ENCODE measurements around the gene BLTP1. TPM values are rescaled to one million over a fixed set of nuclear protein-coding genes. Genes with fewer than 3 reads are reported as not detected.

Gene BLTP1
- polyA plus RNA-seq, 3 donors = 2.7 to 35.1 (median 3.3) TPM

GRCh38 chr4:122117743-122118142 lies 34.4 kb upstream of the BLTP1 start:
- Histone ChIP-seq H3K4me2 (replicated peaks; ENCODE audit: extremely low read depth, low read length, poor library complexity, severe bottlenecking) (no peak overlapping the region), H3K27ac (ENCODE audit: low read depth in 1 of 2, low read length in 2 of 2) (no peak overlapping the region), H3K4me3 (replicated peaks in 1 of 3; ENCODE audit: low read depth in 2 of 3, low read length in 3 of 3) (no peak overlapping the region), H3K27me3 (ENCODE audit: control insufficient read depth in 2 of 2, insufficient read depth in 2 of 2, low read length in 2 of 2) (no peaks in the 10 kb centered on the region), H2AFZ (ENCODE audit: insufficient read depth, low read depth, low read length, poor library complexity, severe bottlenecking) (no peak overlapping the region), H3K9me3 (replicated peaks in 1 of 2; ENCODE audit: control insufficient read depth in 1 of 2, insufficient read depth in 1 of 2, low read length in 2 of 2) (peaks cover 0 to 1% of the 10 kb centered on the region in 2 donors), H3K36me3 (replicated peaks in 1 of 2; ENCODE audit: control insufficient read depth in 1 of 2, insufficient read depth in 2 of 2, low read length in 2 of 2) (no peaks in the 10 kb centered on the region), H3K9ac (ENCODE audit: insufficient read depth, low read length, poor library complexity, severe bottlenecking) (no peak overlapping the region), H3K79me2 (ENCODE audit: insufficient read depth, low read length) (no peaks in the 10 kb centered on the region), H4K20me1 (ENCODE audit: insufficient read depth, low read length) (no peaks in the 10 kb centered on the region), H3K4me1 (ENCODE audit: control insufficient read depth in 1 of 2, insufficient read depth in 2 of 2, low read length in 2 of 2) (no peaks in the 10 kb centered on the region)
- peaks cover 4% of the 10 kb centered on the region for H3K4me1 Mint-ChIP-seq
- intact Hi-C loops (cut with micrococcal nuclease) = no loop called here
- WGBS (ENCODE audit: insufficient coverage) = 100% methylated on average over 1 of the region's 1 CpG
- no peak overlapping the region for H3K27ac Mint-ChIP-seq
- H3K36me3 Mint-ChIP-seq = no peaks in the 10 kb centered on the region
- H3K9me3 Mint-ChIP-seq = peaks cover 0 to 14% (median 5%) of the 10 kb centered on the region in 7 donors
- no peak overlapping the region for H3K4me3 Mint-ChIP-seq
- TF ChIP-seq CTCF (IDR thresholded peaks at IDR 0.05) = no peak
- H3K27me3 Mint-ChIP-seq (ENCODE audit: low read depth in 3 of 3) = peaks cover 0 to 1% (median 0%) of the 10 kb centered on the region in 3 donors
- DNase-seq = no peak

GRCh38 chr4:122118243-122118642 lies 33.9 kb upstream of the BLTP1 start:
- Mint-ChIP-seq H3K9me3 (peaks cover 0 to 14% (median 8%) of the 10 kb centered on the region in 7 donors), H3K27ac (no peak overlapping the region), H3K36me3 (no peaks in the 10 kb centered on the region), H3K27me3 (ENCODE audit: low read depth in 3 of 3) (peaks cover 0 to 1% (median 0%) of the 10 kb centered on the region in 3 donors), H3K4me3 (no peak overlapping the region), H3K4me1 (peaks cover 4% of the 10 kb centered on the region)
- Histone ChIP-seq H2AFZ (ENCODE audit: insufficient read depth, low read depth, low read length, poor library complexity, severe bottlenecking) (no peak overlapping the region), H3K4me2 (replicated peaks; ENCODE audit: extremely low read depth, low read length, poor library complexity, severe bottlenecking) (no peak overlapping the region), H3K36me3 (replicated peaks in 1 of 2; ENCODE audit: control insufficient read depth in 1 of 2, insufficient read depth in 2 of 2, low read length in 2 of 2) (no peaks in the 10 kb centered on the region), H3K27ac (ENCODE audit: low read depth in 1 of 2, low read length in 2 of 2) (no peak overlapping the region), H3K9ac (ENCODE audit: insufficient read depth, low read length, poor library complexity, severe bottlenecking) (no peak overlapping the region), H4K20me1 (ENCODE audit: insufficient read depth, low read length) (no peaks in the 10 kb centered on the region), H3K9me3 (replicated peaks in 1 of 2; ENCODE audit: control insufficient read depth in 1 of 2, insufficient read depth in 1 of 2, low read length in 2 of 2) (peaks cover 0 to 5% of the 10 kb centered on the region in 2 donors), H3K79me2 (ENCODE audit: insufficient read depth, low read length) (no peaks in the 10 kb centered on the region), H3K4me1 (ENCODE audit: control insufficient read depth in 1 of 2, insufficient read depth in 2 of 2, low read length in 2 of 2) (no peaks in the 10 kb centered on the region), H3K4me3 (replicated peaks in 1 of 3; ENCODE audit: low read depth in 2 of 3, low read length in 3 of 3) (no peak overlapping the region), H3K27me3 (ENCODE audit: control insufficient read depth in 2 of 2, insufficient read depth in 2 of 2, low read length in 2 of 2) (no peaks in the 10 kb centered on the region)
- DNase-seq = no peak
- 83% methylated on average over 1 of the region's 1 CpG for WGBS (ENCODE audit: insufficient coverage)
- intact Hi-C loops (cut with micrococcal nuclease) = no loop called here
- TF ChIP-seq CTCF (IDR thresholded peaks at IDR 0.05) = no peak

Measured in CD14-positive monocyte (primary cell).